Smooth muscle cell (in vitro differentiated cells): Measurements from ENCODE around the gene BDNF. TPM values are rescaled to one million over a fixed set of nuclear protein-coding genes. Genes with fewer than 3 reads are reported as not detected.

Experiments
- DNase-seq: peaks from one replicate; lab custom pipeline; 2025; ENCODE audit not compliant: unreplicated experiment; lab: John Stamatoyannopoulos, UW
- H2AFZ ChIP-seq: fragments of 200-600 bp; sonication (generic); 2 replicates; pipeline ENCODE4 v1.6.0; 2016; ENCODE audit warnings: antibody characterized with exemption, low read depth, mild to moderate bottlenecking
- H3F3A ChIP-seq: fragments of 200-600 bp; sonication (generic); 2 replicates; pipeline ENCODE4 v1.6.0; 2017; ENCODE audit warnings: antibody characterized with exemption, low read depth
- H3K27ac ChIP-seq: fragments of 200-600 bp; sonication (generic); 2 replicates; pipeline ENCODE4 v1.5.1; 2016; ENCODE audit warnings: low read depth, mild to moderate bottlenecking
- H3K27me3 ChIP-seq: fragments of 200-600 bp; sonication (generic); 2 replicates; pipeline ENCODE4 v1.6.1; 2016; ENCODE audit warnings: low read depth, mild to moderate bottlenecking
- H3K36me3 ChIP-seq: fragments of 200-600 bp; sonication (generic); 2 replicates; pipeline ENCODE4 v1.5.1; 2016; ENCODE audit warnings: low read depth
- H3K4me1 ChIP-seq: fragments of 200-600 bp; sonication (generic); 2 replicates; pipeline ENCODE4 v1.5.1; 2016; ENCODE audit warnings: low read depth
- H3K4me2 ChIP-seq: fragments of 200-600 bp; sonication (generic); 2 replicates; pipeline ENCODE4 v1.6.0; 2016; ENCODE audit warnings: mild to moderate bottlenecking
- H3K4me3 ChIP-seq: fragments of 200-600 bp; sonication (generic); 2 replicates; pipeline ENCODE4 v1.5.1; 2016; ENCODE audit warnings: mild to moderate bottlenecking
- H3K79me2 ChIP-seq: fragments of 200-600 bp; sonication (generic); 2 replicates; pipeline ENCODE4 v1.6.0; 2016; ENCODE audit warnings: low read depth, mild to moderate bottlenecking
- H3K9ac ChIP-seq: fragments of 200-600 bp; sonication (generic); 2 replicates; pipeline ENCODE4 v1.6.0; 2016; ENCODE audit warnings: low read depth
- H3K9me3 ChIP-seq: fragments of 200-600 bp; sonication (generic); replicated peaks from 2 replicates; pipeline ENCODE4 v1.5.1; 2016; ENCODE audit warnings: low read depth
- H4K20me1 ChIP-seq: fragments of 200-600 bp; sonication (generic); 2 replicates; pipeline ENCODE4 v1.6.0; 2016; ENCODE audit warnings: low read depth
- CTCF ChIP-seq: fragments of 200-600 bp; sonication (generic); IDR thresholded peaks from 2 replicates; pipeline ENCODE4 v1.5.1; 2017; ENCODE audit warnings: borderline replicate concordance, mild to moderate bottlenecking, antibody characterized with exemption; ENCODE audit not compliant: insufficient read depth, poor library complexity, severe bottlenecking
- WGBS: methylation state at CpG from one replicate; pipeline ENCODE4 v1.1.7; 2016; ENCODE audit warnings: low lambda C conversion rate; 5-methylcytosine and 5-hydroxymethylcytosine counted together
- polyA plus RNA-seq: library from polyadenylated mRNA; unstranded; fragments of >200 nt; fragmentation: Nextera tagmentation; extraction: Ambion mirVana; gene quantifications from 2 replicates; pipeline ENCODE4 v1.2.1, GENCODE V29; 2016
- total RNA-seq: library from RNA; depleted of rRNA; stranded (reverse); fragments of >200 nt; gene quantifications from 2 replicates; pipeline ENCODE4 v1.2.3, GENCODE V29; 2014

Gene BDNF
- total and polyA plus RNA-seq, 2 experiments from 2014 or later, result 5.6 to 8.2 TPM

- 91% methylated on average over 9 of the region's 9 CpGs for WGBS
- H3K4me1 ChIP-seq, result no peaks in the 10 kb centered on the region
- H3F3A ChIP-seq, result no peaks in the 10 kb centered on the region
- no peak overlapping the region for H3K4me3 ChIP-seq
- no peak overlapping the region for H3K4me2 ChIP-seq
- H3K36me3 ChIP-seq, result no peaks in the 10 kb centered on the region
- no peak for DNase-seq
- no peaks in the 10 kb centered on the region for H3K9me3 ChIP-seq
- H4K20me1 ChIP-seq, result no peaks in the 10 kb centered on the region
- H3K79me2 ChIP-seq, result no peaks in the 10 kb centered on the region
- TF ChIP-seq CTCF, result no peak
- H3K9ac ChIP-seq, result no peak overlapping the region
- H3K27ac ChIP-seq, result no peak overlapping the region
- H3K27me3 ChIP-seq, result no peaks in the 10 kb centered on the region
- H2AFZ ChIP-seq, result no peak overlapping the region
Observed at GRCh38 chr11:27612932-27613880, 87.0 kb downstream of the BDNF start.

DNA sequence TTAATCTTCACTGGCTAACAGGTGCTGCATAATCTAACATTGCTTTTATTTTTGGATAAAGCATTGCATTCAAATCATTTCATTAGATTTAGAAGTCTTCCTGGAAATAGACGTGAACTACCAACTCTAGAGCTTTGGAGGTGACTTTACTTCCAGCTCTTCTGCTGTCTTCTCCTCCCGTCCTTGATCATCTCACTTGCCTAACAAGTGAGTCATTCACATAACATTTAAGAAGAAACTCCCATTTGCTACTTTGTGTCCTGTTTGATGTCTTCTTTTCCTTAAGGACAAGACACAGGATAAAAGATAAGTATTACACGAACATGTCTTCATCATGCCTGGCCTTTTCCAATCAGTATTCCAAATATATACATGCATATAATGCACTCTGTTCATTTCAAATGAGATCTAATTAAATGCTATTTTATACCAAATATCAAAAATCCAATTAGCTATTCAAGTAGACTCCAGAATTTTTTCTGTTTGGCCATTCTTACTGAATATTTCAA is 88.3 kb downstream of the BDNF start:
- no peaks in the 10 kb centered on the region for H3K9me3 ChIP-seq
- H3K4me3 ChIP-seq, result no peak overlapping the region
- no peaks in the 10 kb centered on the region for H3K79me2 ChIP-seq
- 59% methylated on average over 3 of the region's 3 CpGs for WGBS
- H3K27ac ChIP-seq, result no peak overlapping the region
- no peak overlapping the region for H3K4me2 ChIP-seq
- H4K20me1 ChIP-seq, result no peaks in the 10 kb centered on the region
- no peak overlapping the region for H2AFZ ChIP-seq
- H3K4me1 ChIP-seq, result no peaks in the 10 kb centered on the region
- no peaks in the 10 kb centered on the region for H3K27me3 ChIP-seq
- no peaks in the 10 kb centered on the region for H3F3A ChIP-seq
- DNase-seq, result no peak
- no peaks in the 10 kb centered on the region for H3K36me3 ChIP-seq
- no peak for TF ChIP-seq CTCF
- no peak overlapping the region for H3K9ac ChIP-seq

GRCh38 chr11:27611390-27611789 is 88.9 kb downstream of the BDNF start:
- 100% methylated on average over 1 of the region's 1 CpG for WGBS
- no peaks in the 10 kb centered on the region for H3K4me1 ChIP-seq
- no peaks in the 10 kb centered on the region for H3K9me3 ChIP-seq
- H3K36me3 ChIP-seq, result no peaks in the 10 kb centered on the region
- H4K20me1 ChIP-seq, result no peaks in the 10 kb centered on the region
- DNase-seq, result no peak
- H3K4me2 ChIP-seq, result no peak overlapping the region
- no peaks in the 10 kb centered on the region for H3K27me3 ChIP-seq
- no peak overlapping the region for H3K27ac ChIP-seq
- no peak overlapping the region for H2AFZ ChIP-seq
- TF ChIP-seq CTCF, result no peak
- H3K79me2 ChIP-seq, result no peaks in the 10 kb centered on the region
- no peak overlapping the region for H3K4me3 ChIP-seq
- H3F3A ChIP-seq, result no peaks in the 10 kb centered on the region
- no peak overlapping the region for H3K9ac ChIP-seq
